CD14-positive monocyte (primary cell): ENCODE results near the gene BMAL2. TPM values are rescaled to one million over a fixed set of nuclear protein-coding genes. Genes with fewer than 3 reads are reported as not detected.

Source experiments
- DNase-seq, 3 donors: peaks; one replicate each; pipeline ENCODE4 v3.0.0-alpha.2; 2011 to 2022
- H2AFZ ChIP-seq: 2 replicates; pipeline ENCODE4 v1.6.0; 2012; ENCODE audit warnings: mild to moderate bottlenecking, low read depth, low read length, inconsistent platforms; ENCODE audit not compliant: insufficient read depth, poor library complexity, severe bottlenecking
- H3K27ac ChIP-seq, 2 donors: 1 replicate in 1 of 2; 2 replicates in 1 of 2; pipeline ENCODE4 v1.5.1; 2012 to 2013; ENCODE audit warnings: low read length in 2 of 2, control low read depth in 1 of 2, inconsistent platforms in 1 of 2, low read depth in 1 of 2, mild to moderate bottlenecking in 1 of 2
- H3K27me3 ChIP-seq, 2 donors: one replicate each; pipeline versions ENCODE4 v1.6.0 to v1.6.1; 2011 to 2013; ENCODE audit warnings: low read length in 2 of 2; ENCODE audit not compliant: control insufficient read depth in 2 of 2, insufficient read depth in 2 of 2
- H3K36me3 ChIP-seq, 2 donors: replicated peaks in 1 of 2; 1 replicate in 1 of 2; 2 replicates in 1 of 2; pipeline versions ENCODE4 v1.5.1 to v1.6.1; 2012 to 2013; ENCODE audit warnings: low read length in 2 of 2, control low read depth in 1 of 2, inconsistent platforms in 1 of 2, mild to moderate bottlenecking in 1 of 2; ENCODE audit not compliant: insufficient read depth in 2 of 2, control insufficient read depth in 1 of 2
- H3K4me1 ChIP-seq, 2 donors: 1 replicate in 1 of 2; 2 replicates in 1 of 2; pipeline versions ENCODE4 v1.5.1 to v1.6.1; 2012 to 2013; ENCODE audit warnings: low read length in 2 of 2, control low read depth in 1 of 2, inconsistent platforms in 1 of 2, mild to moderate bottlenecking in 1 of 2, moderate library complexity in 1 of 2; ENCODE audit not compliant: insufficient read depth in 2 of 2, control insufficient read depth in 1 of 2
- H3K4me2 ChIP-seq: replicated peaks from 2 replicates; pipeline ENCODE3; 2012; ENCODE audit warnings: low read length, moderate library complexity, mild to moderate bottlenecking; ENCODE audit not compliant: poor library complexity, severe bottlenecking; ENCODE audit errors: extremely low read depth
- H3K4me3 ChIP-seq, 3 experiments: fragments of 200-600 bp in 1 of 3; sonication (generic) in 1 of 3; replicated peaks in 1 of 3; 1 replicate in 2 of 3; 2 replicates in 1 of 3; pipeline ENCODE4 v1.5.1; 2011 to 2013; ENCODE audit warnings: low read length in 3 of 3, mild to moderate bottlenecking in 3 of 3, control low read depth in 2 of 3, low read depth in 2 of 3, inconsistent platforms in 1 of 3, moderate library complexity in 1 of 3
- H3K79me2 ChIP-seq: 2 replicates; pipeline ENCODE4 v1.6.0; 2012; ENCODE audit warnings: mild to moderate bottlenecking, control low read depth, inconsistent platforms, low read length, moderate library complexity; ENCODE audit not compliant: insufficient read depth
- H3K9ac ChIP-seq: 2 replicates; pipeline ENCODE4 v1.6.0; 2017; ENCODE audit warnings: low read length, mild to moderate bottlenecking; ENCODE audit not compliant: insufficient read depth, poor library complexity, severe bottlenecking
- H3K9me3 ChIP-seq, 2 donors: replicated peaks in 1 of 2; 1 replicate in 1 of 2; 2 replicates in 1 of 2; pipeline versions ENCODE4 v1.5.1 to v1.6.1; 2012 to 2013; ENCODE audit warnings: low read length in 2 of 2, control low read depth in 1 of 2; ENCODE audit not compliant: control insufficient read depth in 1 of 2, insufficient read depth in 1 of 2
- H4K20me1 ChIP-seq: 2 replicates; pipeline ENCODE4 v1.6.0; 2012; ENCODE audit warnings: mild to moderate bottlenecking, low read length, control low read depth, moderate library complexity; ENCODE audit not compliant: insufficient read depth
- H3K27ac Mint-ChIP-seq, 7 donors: one replicate each; pipeline ENCODE4 v1.8.0; 2020; ENCODE audit warnings: mild to moderate bottlenecking in 7 of 7, mixed read lengths in 7 of 7, moderate library complexity in 6 of 7, inconsistent platforms in 2 of 7
- H3K27me3 Mint-ChIP-seq, 3 donors: one replicate each; pipeline ENCODE4 v1.8.0; 2021 to 2022; ENCODE audit warnings: low read depth in 3 of 3, mild to moderate bottlenecking in 3 of 3, mixed read lengths in 3 of 3, moderate library complexity in 3 of 3, inconsistent platforms in 1 of 3
- H3K36me3 Mint-ChIP-seq, 2 donors: one replicate each; pipeline ENCODE4 v1.8.0; 2020; ENCODE audit warnings: mixed read lengths in 2 of 2, inconsistent platforms in 1 of 2, mild to moderate bottlenecking in 1 of 2
- H3K4me1 Mint-ChIP-seq: one replicate; pipeline ENCODE4 v1.8.0; 2020; ENCODE audit warnings: mild to moderate bottlenecking, mixed read lengths
- H3K4me3 Mint-ChIP-seq, 2 donors: one replicate each; pipeline ENCODE4 v1.8.0; 2020; ENCODE audit warnings: mild to moderate bottlenecking in 2 of 2, mixed read lengths in 2 of 2, moderate library complexity in 1 of 2
- H3K9me3 Mint-ChIP-seq, 7 donors: one replicate each; pipeline ENCODE4 v1.8.0; 2020 to 2022; ENCODE audit warnings: mixed read lengths in 7 of 7, mild to moderate bottlenecking in 6 of 7, moderate library complexity in 6 of 7, inconsistent platforms in 2 of 7
- CTCF ChIP-seq: fragments of 200-600 bp; IDR thresholded peaks from one replicate; pipeline ENCODE4 v1.8.0; 2022; ENCODE audit warnings: antibody characterized with exemption, mild to moderate bottlenecking
- whole genome bisulfite sequencing: methylation state at CpG from one replicate; pipeline ENCODE4 v1.1.5; 2013; ENCODE audit warnings: missing lambda C conversion rate; ENCODE audit not compliant: insufficient coverage; 5-methylcytosine and 5-hydroxymethylcytosine counted together
- intact Hi-C, 2 donors: fragments of 100-400 bp; cut with micrococcal nuclease; formaldehyde crosslinking; loops; one replicate each; pipeline versions ENCODE4 v1.15.0 to v1.15.1; 2023
- polyA plus RNA-seq, 3 donors: library from polyadenylated mRNA; depleted of rRNA in 1 of 3; unstranded in 2 of 3; stranded (reverse) in 1 of 3; fragments of 300-500 nt in 2 of 3; fragments of >200 nt in 1 of 3; fragmentation: Illumina TruSeq in 2 of 3; gene quantifications; 1 replicate in 2 of 3; 2 replicates in 1 of 3; pipeline ENCODE4 v1.2.3, GENCODE V29; 2012 to 2021

Gene BMAL2
- polyA plus RNA-seq, 3 donors = 0.55 to 2.1 (median 1.8) TPM

- WGBS = no CpG with 5 or more reads among the region's 2 CpGs
- no peaks in the 10 kb centered on the region for H3K4me1 Mint-ChIP-seq
- H3K9me3 ChIP-seq = no peaks in the 10 kb centered on the region
- no peak overlapping the region for H2AFZ ChIP-seq
- H3K4me2 ChIP-seq = no peak overlapping the region
- H3K4me3 Mint-ChIP-seq = no peak overlapping the region
- no peaks in the 10 kb centered on the region for H3K27me3 ChIP-seq
- H3K9me3 Mint-ChIP-seq = no peaks in the 10 kb centered on the region
- no peaks in the 10 kb centered on the region for H3K79me2 ChIP-seq
- no peak overlapping the region for H3K27ac Mint-ChIP-seq
- no peak overlapping the region for H3K9ac ChIP-seq
- no peak for TF ChIP-seq CTCF
- DNase-seq = no peak
- no peaks in the 10 kb centered on the region for H3K4me1 ChIP-seq
- H3K27me3 Mint-ChIP-seq = peaks cover 0 to 1% (median 0%) of the 10 kb centered on the region in 3 donors
- intact Hi-C loops = no loop called here
- H3K36me3 Mint-ChIP-seq = no peaks in the 10 kb centered on the region
- H4K20me1 ChIP-seq = no peaks in the 10 kb centered on the region
- no peaks in the 10 kb centered on the region for H3K36me3 ChIP-seq
- no peak overlapping the region for H3K27ac ChIP-seq
- no peak overlapping the region for H3K4me3 ChIP-seq
Observed at GRCh38 chr12:27361372-27361771, 28.7 kb downstream of the BMAL2 start.

DNA sequence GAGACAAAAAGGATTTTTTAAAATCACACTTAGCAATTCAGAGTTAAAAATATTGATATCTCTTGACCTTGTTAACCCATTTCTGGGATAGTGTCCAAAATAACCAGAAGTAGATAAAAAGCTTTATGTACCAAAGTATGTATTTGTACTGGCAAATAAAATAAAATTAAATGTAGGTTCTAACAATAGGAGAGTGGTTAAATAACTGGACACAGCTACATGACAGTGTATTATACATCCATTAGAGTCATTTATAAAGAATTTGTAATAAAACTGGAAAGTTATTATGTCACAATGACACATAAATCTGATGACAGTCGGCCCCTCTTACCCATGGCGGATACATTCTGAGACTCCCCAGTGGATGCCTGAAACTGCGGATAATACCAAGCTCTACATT, 34.0 kb downstream of the BMAL2 start:
- no peak for TF ChIP-seq CTCF
- intact Hi-C loops = no loop called here
- WGBS = no CpG with 5 or more reads among the region's 3 CpGs

More for the DNA sequence above, 34.0 kb downstream of the BMAL2 start:
- Mint-ChIP-seq H3K4me3 (no peak overlapping the region), H3K27me3 (peaks cover 0 to 2% (median 1%) of the 10 kb centered on the region in 3 donors), H3K27ac (no peak overlapping the region), H3K9me3 (no peaks in the 10 kb centered on the region), H3K4me1 (no peaks in the 10 kb centered on the region), H3K36me3 (peaks cover 0 to 3% of the 10 kb centered on the region in 2 donors)
- no peak for DNase-seq
- Histone ChIP-seq H3K4me2 (no peak overlapping the region), H3K79me2 (no peaks in the 10 kb centered on the region), H3K4me3 (no peak overlapping the region), H3K9me3 (no peaks in the 10 kb centered on the region), H3K27me3 (no peaks in the 10 kb centered on the region), H4K20me1 (no peaks in the 10 kb centered on the region), H2AFZ (no peak overlapping the region), H3K36me3 (no peaks in the 10 kb centered on the region), H3K4me1 (no peaks in the 10 kb centered on the region), H3K9ac (no peak overlapping the region), H3K27ac (no peak overlapping the region)
